Measurements from ENCODE around the gene FBXO44.

The FBXO44 gene

GRCh38 chr1:11654939-11655808 is 497 bp downstream of the FBXO44 start:
- Histone ChIP-seq H3K4me3 (ENCODE audit: control insufficient read depth in 1 of 7, extremely low read depth in 1 of 7, insufficient read depth in 4 of 7, low read depth in 2 of 7, low read length in 6 of 7) (peak overlapping the region in 6 of 7 experiments; percentile 34 to 75 (median 58)), H3K36me3 (ENCODE audit: control insufficient read depth in 4 of 4, insufficient read depth in 4 of 4, low read length in 3 of 4) (peaks cover 0 to 4% (median 0%) of the 10 kb centered on the region in 4 experiments), H3K27ac (ENCODE audit: insufficient read depth in 1 of 2, low read depth in 1 of 2, low read length in 2 of 2, poor library complexity in 1 of 2, severe bottlenecking in 2 of 2) (no peak overlapping the region), H3K27me3 (replicated peaks in 2 of 5; ENCODE audit: control insufficient read depth in 4 of 5, insufficient read depth in 5 of 5, low read length in 4 of 5) (peaks cover 2 to 29% (median 8%) of the 10 kb centered on the region in 5 experiments), H3K9me3 (ENCODE audit: control extremely low read depth in 1 of 5, control insufficient read depth in 4 of 5, insufficient read depth in 2 of 5, low read depth in 1 of 5, low read length in 4 of 5) (no peaks in the 10 kb centered on the region), H3K4me1 (ENCODE audit: control extremely low read depth in 1 of 4, control insufficient read depth in 4 of 4, insufficient read depth in 4 of 4, low read length in 3 of 4) (peaks cover 0 to 24% (median 18%) of the 10 kb centered on the region in 4 experiments)
- DNase-seq = no peak
- ChIA-PET POLR2A (no interaction called here), CTCF (interaction anchor here (0.8 to 4.0 kb wide), 4 partner anchors 9 to 65 kb away, joined by 3 to 14 read pairs (median 3); partner anchors contain the start of gene FBXO6)
- 10% methylated on average over 26 of the region's 45 CpGs for WGBS (ENCODE audit: insufficient coverage)

- Histone ChIP-seq H3K9me3 (ENCODE audit: control extremely low read depth in 1 of 5, control insufficient read depth in 4 of 5, insufficient read depth in 2 of 5, low read depth in 1 of 5, low read length in 4 of 5) (no peaks in the 10 kb centered on the region), H3K4me3 (ENCODE audit: control insufficient read depth in 1 of 7, extremely low read depth in 1 of 7, insufficient read depth in 4 of 7, low read depth in 2 of 7, low read length in 6 of 7) (no peak overlapping the region), H3K36me3 (ENCODE audit: control insufficient read depth in 4 of 4, insufficient read depth in 4 of 4, low read length in 3 of 4) (peaks cover 0 to 4% (median 0%) of the 10 kb centered on the region in 4 experiments), H3K27me3 (replicated peaks in 2 of 5; ENCODE audit: control insufficient read depth in 4 of 5, insufficient read depth in 5 of 5, low read length in 4 of 5) (peaks cover 0 to 8% (median under 1%) of the 10 kb centered on the region in 5 experiments), H3K27ac (ENCODE audit: insufficient read depth in 1 of 2, low read depth in 1 of 2, low read length in 2 of 2, poor library complexity in 1 of 2, severe bottlenecking in 2 of 2) (no peak overlapping the region), H3K4me1 (ENCODE audit: control extremely low read depth in 1 of 4, control insufficient read depth in 4 of 4, insufficient read depth in 4 of 4, low read length in 3 of 4) (peaks cover 0 to 18% (median 12%) of the 10 kb centered on the region in 4 experiments)
- DNase-seq = no peak
- WGBS (ENCODE audit: insufficient coverage) = 100% methylated on average over 3 of the region's 6 CpGs
- POLR2A ChIA-PET = no interaction called here
- CTCF ChIA-PET = no interaction called here
Measured at GRCh38 chr1:11657654-11658053, 3.0 kb downstream of the FBXO44 start.

GRCh38 chr1:11658542-11658941 is 3.9 kb downstream of the FBXO44 start:
- 98% methylated on average over 23 of the region's 23 CpGs for WGBS (ENCODE audit: insufficient coverage)
- H3K27me3 ChIP-seq (replicated peaks in 2 of 5; ENCODE audit: control insufficient read depth in 4 of 5, insufficient read depth in 5 of 5, low read length in 4 of 5) = peaks cover 0 to 7% (median 0%) of the 10 kb centered on the region in 5 experiments
- peaks cover 0 to 4% (median 0%) of the 10 kb centered on the region in 4 experiments for H3K36me3 ChIP-seq (ENCODE audit: control insufficient read depth in 4 of 4, insufficient read depth in 4 of 4, low read length in 3 of 4)
- H3K4me1 ChIP-seq (ENCODE audit: control extremely low read depth in 1 of 4, control insufficient read depth in 4 of 4, insufficient read depth in 4 of 4, low read length in 3 of 4) = peaks cover 0 to 18% (median 12%) of the 10 kb centered on the region in 4 experiments
- H3K9me3 ChIP-seq (ENCODE audit: control extremely low read depth in 1 of 5, control insufficient read depth in 4 of 5, insufficient read depth in 2 of 5, low read depth in 1 of 5, low read length in 4 of 5) = no peaks in the 10 kb centered on the region
- H3K4me3 ChIP-seq (ENCODE audit: control insufficient read depth in 1 of 7, extremely low read depth in 1 of 7, insufficient read depth in 4 of 7, low read depth in 2 of 7, low read length in 6 of 7) = no peak overlapping the region
- DNase-seq = no peak
- CTCF ChIA-PET = interaction anchor here (1.1 to 1.3 kb wide), 2 partner anchors 8 to 16 kb away, joined by 3 to 4 read pairs; no protein-coding TSS in a partner anchor
- POLR2A ChIA-PET = no interaction called here
- no peak overlapping the region for H3K27ac ChIP-seq (ENCODE audit: insufficient read depth in 1 of 2, low read depth in 1 of 2, low read length in 2 of 2, poor library complexity in 1 of 2, severe bottlenecking in 2 of 2)

- Histone ChIP-seq H3K9me3 (ENCODE audit: control extremely low read depth in 1 of 5, control insufficient read depth in 4 of 5, insufficient read depth in 2 of 5, low read depth in 1 of 5, low read length in 4 of 5) (no peaks in the 10 kb centered on the region), H3K27me3 (replicated peaks in 2 of 5; ENCODE audit: control insufficient read depth in 4 of 5, insufficient read depth in 5 of 5, low read length in 4 of 5) (no peaks in the 10 kb centered on the region), H3K4me3 (ENCODE audit: control insufficient read depth in 1 of 7, extremely low read depth in 1 of 7, insufficient read depth in 4 of 7, low read depth in 2 of 7, low read length in 6 of 7) (no peak overlapping the region), H3K27ac (ENCODE audit: insufficient read depth in 1 of 2, low read depth in 1 of 2, low read length in 2 of 2, poor library complexity in 1 of 2, severe bottlenecking in 2 of 2) (no peak overlapping the region), H3K36me3 (ENCODE audit: control insufficient read depth in 4 of 4, insufficient read depth in 4 of 4, low read length in 3 of 4) (peaks cover 0 to 4% (median 0%) of the 10 kb centered on the region in 4 experiments), H3K4me1 (ENCODE audit: control extremely low read depth in 1 of 4, control insufficient read depth in 4 of 4, insufficient read depth in 4 of 4, low read length in 3 of 4) (peaks cover 0 to 20% (median 18%) of the 10 kb centered on the region in 4 experiments)
- ChIA-PET POLR2A (no interaction called here), CTCF (interaction anchor here (1.3 to 5.9 kb wide), 2 partner anchors 9 to 11 kb away, joined by 4 to 27 read pairs; no protein-coding TSS in a partner anchor)
- WGBS (ENCODE audit: insufficient coverage) = 100% methylated on average over 2 of the region's 4 CpGs
- DNase-seq = no peak
Measured at GRCh38 chr1:11659748-11660147, 5.1 kb downstream of the FBXO44 start.

- POLR2A ChIA-PET = no interaction called here
- peaks cover 0 to 4% (median 0%) of the 10 kb centered on the region in 4 experiments for H3K36me3 ChIP-seq (ENCODE audit: control insufficient read depth in 4 of 4, insufficient read depth in 4 of 4, low read length in 3 of 4)
Measured at GRCh38 chr1:11661103-11661502, 6.4 kb downstream of the FBXO44 start.

GRCh38 chr1:11664336-11665065 is 9.8 kb downstream of the FBXO44 start:
- H3K4me1 ChIP-seq (ENCODE audit: control extremely low read depth in 1 of 4, control insufficient read depth in 4 of 4, insufficient read depth in 4 of 4, low read length in 3 of 4) = peaks cover 0 to 13% (median 9%) of the 10 kb centered on the region in 4 experiments
- ChIA-PET CTCF (interaction anchor here (0.7 to 5.9 kb wide), 18 partner anchors 9 to 85 kb away, joined by 3 to 33 read pairs (median 5); partner anchors contain the start of gene DRAXIN), POLR2A (interaction anchor here (0.8 to 2.6 kb wide), 5 partner anchors 28 to 243 kb away, joined by 3 to 7 read pairs (median 5); no protein-coding TSS in a partner anchor)
- peak overlapping the region; percentile 38 to 74 (median 67) for H3K4me3 ChIP-seq (ENCODE audit: control insufficient read depth in 1 of 7, extremely low read depth in 1 of 7, insufficient read depth in 4 of 7, low read depth in 2 of 7, low read length in 6 of 7)
- no peaks in the 10 kb centered on the region for H3K27me3 ChIP-seq (replicated peaks in 2 of 5; ENCODE audit: control insufficient read depth in 4 of 5, insufficient read depth in 5 of 5, low read length in 4 of 5)
- H3K27ac ChIP-seq (ENCODE audit: insufficient read depth in 1 of 2, low read depth in 1 of 2, low read length in 2 of 2, poor library complexity in 1 of 2, severe bottlenecking in 2 of 2) = peak overlapping the region in 1 of 2 experiments; percentile 73
- no peaks in the 10 kb centered on the region for H3K9me3 ChIP-seq (ENCODE audit: control extremely low read depth in 1 of 5, control insufficient read depth in 4 of 5, insufficient read depth in 2 of 5, low read depth in 1 of 5, low read length in 4 of 5)
- 0% methylated on average over 65 of the region's 66 CpGs for WGBS (ENCODE audit: insufficient coverage)
- peak; percentile 43 to 76 (median 67) for DNase-seq
- H3K36me3 ChIP-seq (ENCODE audit: control insufficient read depth in 4 of 4, insufficient read depth in 4 of 4, low read length in 3 of 4) = peaks cover 0 to 7% (median 4%) of the 10 kb centered on the region in 4 experiments

More at GRCh38 chr1:11661103-11661502, 6.4 kb downstream of the FBXO44 start:
- Histone ChIP-seq H3K27ac (ENCODE audit: insufficient read depth in 1 of 2, low read depth in 1 of 2, low read length in 2 of 2, poor library complexity in 1 of 2, severe bottlenecking in 2 of 2) (no peak overlapping the region), H3K9me3 (ENCODE audit: control extremely low read depth in 1 of 5, control insufficient read depth in 4 of 5, insufficient read depth in 2 of 5, low read depth in 1 of 5, low read length in 4 of 5) (no peaks in the 10 kb centered on the region), H3K4me3 (ENCODE audit: control insufficient read depth in 1 of 7, extremely low read depth in 1 of 7, insufficient read depth in 4 of 7, low read depth in 2 of 7, low read length in 6 of 7) (no peak overlapping the region), H3K27me3 (replicated peaks in 2 of 5; ENCODE audit: control insufficient read depth in 4 of 5, insufficient read depth in 5 of 5, low read length in 4 of 5) (no peaks in the 10 kb centered on the region), H3K4me1 (ENCODE audit: control extremely low read depth in 1 of 4, control insufficient read depth in 4 of 4, insufficient read depth in 4 of 4, low read length in 3 of 4) (peaks cover 0 to 13% (median 9%) of the 10 kb centered on the region in 4 experiments)
- 99% methylated on average over 15 of the region's 17 CpGs for WGBS (ENCODE audit: insufficient coverage)
- CTCF ChIA-PET = interaction anchor here (1.5 to 5.9 kb wide), 3 partner anchors 12 to 65 kb away, joined by 3 to 33 read pairs (median 27); no protein-coding TSS in a partner anchor
- DNase-seq = no peak
